Aorta (tissue), 5 donors: ENCODE measurements around the gene TMEM236. TPM values are rescaled to one million over a fixed set of nuclear protein-coding genes. Genes with fewer than 3 reads are reported as not detected.

Experiments used
- ATAC-seq: fragments of 200-7000 bp; cut with Tn5 transposase; one replicate; pipeline ENCODE4 v1.9.1; 2022; ENCODE audit warnings: moderate library complexity; ENCODE audit not compliant: low FRiP score
- DNase-seq, 2 donors: peaks; one replicate each; pipeline ENCODE4 v3.0.0-alpha.2; 2020
- H3K27ac ChIP-seq, 2 donors: one replicate each; pipeline ENCODE4 v1.5.1; 2013; ENCODE audit warnings: low read length in 2 of 2, mild to moderate bottlenecking in 2 of 2, moderate library complexity in 2 of 2, control low read depth in 1 of 2, inconsistent platforms in 1 of 2, low read depth in 1 of 2
- H3K27me3 ChIP-seq, 2 donors: one replicate each; pipeline ENCODE4 v1.6.1; 2013; ENCODE audit warnings: control low read depth in 1 of 2, low read length in 1 of 2, mild to moderate bottlenecking in 1 of 2, moderate library complexity in 1 of 2; ENCODE audit not compliant: insufficient read depth in 2 of 2, control insufficient read depth in 1 of 2
- H3K36me3 ChIP-seq, 2 donors: one replicate each; pipeline ENCODE4 v1.6.1; 2013; ENCODE audit warnings: control low read depth in 1 of 2, low read length in 1 of 2, mild to moderate bottlenecking in 1 of 2; ENCODE audit not compliant: insufficient read depth in 2 of 2, control insufficient read depth in 1 of 2
- H3K4me1 ChIP-seq, 2 donors: one replicate each; pipeline ENCODE4 v1.6.1; 2013; ENCODE audit warnings: low read length in 2 of 2, control low read depth in 1 of 2, mild to moderate bottlenecking in 1 of 2, moderate library complexity in 1 of 2; ENCODE audit not compliant: insufficient read depth in 2 of 2, control insufficient read depth in 1 of 2
- H3K4me3 ChIP-seq, 2 donors: one replicate each; pipeline ENCODE4 v1.5.1; 2013; ENCODE audit warnings: low read length in 2 of 2, control low read depth in 1 of 2, mild to moderate bottlenecking in 1 of 2
- H3K9me3 ChIP-seq: one replicate; pipeline ENCODE4 v1.6.1; 2013; ENCODE audit warnings: mild to moderate bottlenecking, low read length; ENCODE audit not compliant: control insufficient read depth
- WGBS, 2 donors: extraction: QIAGEN DNeasy Blood & Tissue Kit; methylation state at CpG; one replicate each; pipeline ENCODE4 v1.1.7; 2013; 5-methylcytosine and 5-hydroxymethylcytosine counted together
- intact Hi-C, 2 donors: fragments of 100-400 bp; cut with DNase I; formaldehyde crosslinking; loops; one replicate each; pipeline versions ENCODE4 v1.14.2 to v1.15.0; 2022
- polyA plus RNA-seq, 2 donors: library from polyadenylated mRNA; stranded (reverse); fragments of 200-250 nt; gene quantifications; one replicate each; pipeline ENCODE4 v1.2.3, GENCODE V29; 2013
- total RNA-seq, 2 donors: library from RNA; stranded (reverse); fragmentation: NEBNext Ultra II Directional; extraction: Animal tissue kit (Norgen Biotek cat#: 25700); gene quantifications; one replicate each; pipeline ENCODE4 v1.2.1, GENCODE V29; 2021
- donor health status: healthy with polysubstance abuse.
- donor health status: Bipolar disorder and iron deficiency.
- donor health status: DM: no; HTN: no; CAD: no.
- donor health status: DM: no; HTN: no; CAD: no.
- donor health status: DM: yes; HTN: yes; CAD: no.

TMEM236 gene
- total and polyA plus RNA-seq, 4 donors: 0.08 to 1.7 (median 1.3) TPM

- H3K9me3 ChIP-seq: no peaks in the 10 kb centered on the region
- no peaks in the 10 kb centered on the region for H3K27me3 ChIP-seq
- ATAC-seq (peak; percentile 67), DNase-seq (peak; percentile 82)
- 37 to 41% methylated on average over 15 of the region's 15 CpGs for WGBS, 2 donors
- peak overlapping the region; percentile 49 to 52 for H3K27ac ChIP-seq
- H3K4me3 ChIP-seq: no peak overlapping the region
- no peaks in the 10 kb centered on the region for H3K4me1 ChIP-seq
- intact Hi-C loops: loop anchor here in 1 of 2 donors (5.0 to 10.0 kb wide), 2 partner anchors 91 to 908 kb away; partner anchors contain the start of gene STAM
- H3K36me3 ChIP-seq: no peaks in the 10 kb centered on the region
These were observed 16.6 kb upstream of the TMEM236 start for GRCh38 chr10:17735166-17735941.

- no peak for ATAC-seq
- no peaks in the 10 kb centered on the region for H3K9me3 ChIP-seq
- H3K4me3 ChIP-seq: no peak overlapping the region
- intact Hi-C loops: loop anchor here in 1 of 2 donors (5.0 to 10.0 kb wide), 2 partner anchors 91 to 909 kb away; partner anchors contain the start of gene STAM
- DNase-seq: no peak
- no peak overlapping the region for H3K27ac ChIP-seq
- H3K27me3 ChIP-seq: no peaks in the 10 kb centered on the region
- no peaks in the 10 kb centered on the region for H3K4me1 ChIP-seq
- H3K36me3 ChIP-seq: no peaks in the 10 kb centered on the region
- WGBS, 2 donors: 94 to 96% methylated on average over 2 of the region's 2 CpGs
These were observed 15.8 kb upstream of the TMEM236 start for GRCh38 chr10:17736223-17736622.

DNA sequence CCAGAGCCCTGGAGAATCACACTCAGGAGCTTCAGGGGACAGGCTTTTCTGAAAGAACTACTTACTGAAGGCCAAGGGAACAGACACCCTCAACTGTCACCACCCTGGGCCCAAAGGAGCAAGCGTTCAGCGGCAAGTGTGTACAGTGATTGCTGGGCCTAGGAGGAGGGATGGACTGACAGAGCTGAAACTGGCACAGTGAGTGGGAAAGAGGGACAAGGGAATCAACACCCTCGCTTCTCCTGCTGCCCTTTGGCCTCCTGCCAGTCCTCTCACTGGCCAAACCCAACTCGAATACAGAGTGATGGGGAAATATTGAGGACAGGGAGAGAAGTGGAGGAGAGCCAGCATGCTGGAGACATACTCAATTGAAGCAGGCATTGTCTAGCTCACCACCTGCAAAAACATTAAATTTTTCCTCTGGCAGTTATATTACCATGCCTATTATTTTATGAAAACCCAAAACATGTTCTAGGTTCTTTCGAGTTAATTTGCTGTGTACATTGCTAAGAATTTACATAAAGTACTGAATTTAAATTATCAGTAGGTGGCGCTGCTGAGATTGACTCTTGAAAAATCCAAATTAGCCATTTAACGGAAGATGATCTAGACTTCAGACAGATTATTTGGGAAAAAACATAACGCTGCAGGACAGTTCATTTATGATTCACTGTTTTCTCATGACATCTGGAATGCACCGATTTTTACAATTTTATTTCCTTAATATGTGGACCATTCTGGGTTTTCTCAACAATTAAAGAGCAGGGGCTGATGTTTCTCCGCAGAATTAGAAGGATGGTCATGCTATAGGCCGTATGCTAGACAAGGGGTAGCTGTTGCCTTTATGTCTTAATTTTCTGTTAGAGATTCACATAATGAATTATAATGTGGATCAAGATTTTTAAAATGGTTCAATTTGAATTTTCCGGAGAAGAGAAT is 14.7 kb upstream of the TMEM236 start:
- 49 to 50% methylated on average over 12 of the region's 12 CpGs for WGBS, 2 donors
- Histone ChIP-seq H3K27me3 (no peaks in the 10 kb centered on the region), H3K4me3 (no peak overlapping the region), H3K4me1 (no peaks in the 10 kb centered on the region), H3K9me3 (no peaks in the 10 kb centered on the region), H3K36me3 (no peaks in the 10 kb centered on the region), H3K27ac (no peak overlapping the region)
- intact Hi-C loops: loop anchor here in 1 of 2 donors (5.0 to 10.0 kb wide), 2 partner anchors 92 to 910 kb away; partner anchors contain the start of gene STAM
- ATAC-seq (no peak), DNase-seq (no peak)

DNA sequence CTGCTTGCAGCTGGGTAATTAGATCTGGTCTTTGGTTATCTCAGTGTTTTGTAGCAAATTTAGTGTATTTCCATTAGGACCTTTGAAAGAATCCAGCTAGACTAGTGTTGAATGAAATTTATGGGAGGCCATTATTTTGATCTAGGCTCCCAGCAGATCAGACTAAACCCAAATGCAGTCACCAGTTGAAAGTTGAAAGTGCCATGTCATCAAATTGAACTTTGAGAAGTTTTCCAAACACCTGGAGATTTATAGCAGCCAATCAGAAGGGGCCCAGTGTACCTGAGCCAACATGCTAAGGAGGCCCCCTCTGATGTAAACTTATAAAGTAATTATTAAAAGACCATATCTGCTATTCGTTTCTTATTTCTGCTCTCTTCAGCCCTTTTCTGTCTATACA is 11.3 kb upstream of the TMEM236 start:
- ATAC-seq (no peak), DNase-seq (no peak)
- WGBS, 2 donors: 93 to 95% methylated on average over 1 of the region's 1 CpG
- intact Hi-C loops: loop anchor here in 1 of 2 donors (2.0 kb wide), 1 partner anchor 132 kb away; no protein-coding TSS in a partner anchor
- no peaks in the 10 kb centered on the region for H3K4me1 ChIP-seq
- no peaks in the 10 kb centered on the region for H3K9me3 ChIP-seq
- no peaks in the 10 kb centered on the region for H3K27me3 ChIP-seq
- no peak overlapping the region for H3K4me3 ChIP-seq
- H3K27ac ChIP-seq: no peak overlapping the region
- H3K36me3 ChIP-seq: no peaks in the 10 kb centered on the region

DNA sequence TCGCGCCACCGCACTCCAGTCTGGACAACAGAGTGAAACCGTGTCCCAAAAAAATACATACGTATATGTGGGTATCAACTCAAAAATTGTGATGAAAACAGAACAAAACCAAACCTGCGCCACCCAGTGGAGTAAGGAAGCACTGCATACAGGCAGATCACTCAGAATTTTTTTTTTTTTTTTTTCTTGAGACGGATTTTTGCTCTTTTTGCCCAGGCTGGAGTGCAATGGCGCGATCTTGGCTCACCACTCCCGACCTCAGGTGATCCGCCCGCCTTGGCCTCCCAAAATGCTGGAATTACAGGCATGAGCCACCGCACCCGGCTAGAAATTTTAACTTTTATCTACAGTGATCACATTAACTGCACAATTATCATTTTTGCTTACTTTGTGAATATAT is 9.1 kb upstream of the TMEM236 start:
- H3K36me3 ChIP-seq: no peaks in the 10 kb centered on the region
- intact Hi-C loops: no loop called here
- H3K9me3 ChIP-seq: no peaks in the 10 kb centered on the region
- H3K27ac ChIP-seq: no peak overlapping the region
- no peaks in the 10 kb centered on the region for H3K4me1 ChIP-seq
- ATAC-seq: peak; percentile 70
- peak; percentile 80 to 90 for DNase-seq
- 14 to 18% methylated on average over 14 of the region's 14 CpGs for WGBS, 2 donors
- H3K27me3 ChIP-seq: no peaks in the 10 kb centered on the region
- H3K4me3 ChIP-seq: no peak overlapping the region

GRCh38 chr10:17743437-17743836 is 8.6 kb upstream of the TMEM236 start:
- intact Hi-C loops: no loop called here
- WGBS, 2 donors: 96 to 98% methylated on average over 3 of the region's 3 CpGs

DNA sequence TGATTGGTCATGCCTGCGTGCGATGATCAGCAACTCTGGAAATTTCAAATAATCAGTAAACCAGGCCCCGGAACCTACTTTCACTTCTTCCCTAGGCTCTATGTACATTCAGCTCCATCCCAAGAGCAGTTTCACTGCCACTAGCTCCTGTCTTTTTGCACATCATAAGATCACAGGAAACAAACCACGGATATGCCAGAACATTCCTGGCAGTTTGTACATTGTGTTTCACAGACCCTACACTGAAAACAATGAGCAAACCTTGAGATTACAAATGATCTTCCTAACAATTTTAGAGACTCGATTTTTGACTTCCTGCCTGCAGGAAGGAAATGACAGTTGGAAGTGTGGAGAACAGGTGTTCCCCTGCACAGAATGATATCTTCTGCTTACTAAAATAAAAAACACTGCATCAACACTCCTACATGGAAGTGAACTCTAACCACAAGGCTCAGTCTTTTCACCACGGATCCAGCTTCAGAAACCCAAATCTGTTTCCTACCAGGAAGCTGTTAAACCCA is 7.6 kb upstream of the TMEM236 start:
- no peaks in the 10 kb centered on the region for H3K9me3 ChIP-seq
- no peaks in the 10 kb centered on the region for H3K4me1 ChIP-seq
- no peak overlapping the region for H3K27ac ChIP-seq
- intact Hi-C loops: loop anchor here in 1 of 2 donors (2.0 kb wide), 1 partner anchor 138 kb away; no protein-coding TSS in a partner anchor
- DNase-seq (no peak), ATAC-seq (no peak)
- no peak overlapping the region for H3K4me3 ChIP-seq
- no peaks in the 10 kb centered on the region for H3K36me3 ChIP-seq
- H3K27me3 ChIP-seq: no peaks in the 10 kb centered on the region
- 74 to 84% methylated on average over 6 of the region's 6 CpGs for WGBS, 2 donors

More at GRCh38 chr10:17743437-17743836, 8.6 kb upstream of the TMEM236 start:
- H3K27ac ChIP-seq: no peak overlapping the region
- no peaks in the 10 kb centered on the region for H3K9me3 ChIP-seq
- no peak for DNase-seq
- H3K36me3 ChIP-seq: no peaks in the 10 kb centered on the region
- no peaks in the 10 kb centered on the region for H3K27me3 ChIP-seq
- no peak for ATAC-seq
- no peaks in the 10 kb centered on the region for H3K4me1 ChIP-seq
- H3K4me3 ChIP-seq: no peak overlapping the region

GRCh38 chr10:17747883-17748550 is 4.0 kb upstream of the TMEM236 start:
- ATAC-seq: no peak
- 81 to 82% methylated on average over 10 of the region's 10 CpGs for WGBS, 2 donors

More at GRCh38 chr10:17747883-17748550, 4.0 kb upstream of the TMEM236 start:
- Histone ChIP-seq H3K36me3 (no peaks in the 10 kb centered on the region), H3K9me3 (no peaks in the 10 kb centered on the region), H3K4me3 (no peak overlapping the region), H3K4me1 (no peaks in the 10 kb centered on the region), H3K27me3 (no peaks in the 10 kb centered on the region), H3K27ac (no peak overlapping the region)
- intact Hi-C loops: no loop called here
- no peak for DNase-seq
